ENCODE results near the gene DCC.
"Not testable (repeated sequence)": the region's sequence is repeated elsewhere in the genome, so short reads cannot be mapped to it uniquely, and the experiment has no call there.

Gene DCC

DNA sequence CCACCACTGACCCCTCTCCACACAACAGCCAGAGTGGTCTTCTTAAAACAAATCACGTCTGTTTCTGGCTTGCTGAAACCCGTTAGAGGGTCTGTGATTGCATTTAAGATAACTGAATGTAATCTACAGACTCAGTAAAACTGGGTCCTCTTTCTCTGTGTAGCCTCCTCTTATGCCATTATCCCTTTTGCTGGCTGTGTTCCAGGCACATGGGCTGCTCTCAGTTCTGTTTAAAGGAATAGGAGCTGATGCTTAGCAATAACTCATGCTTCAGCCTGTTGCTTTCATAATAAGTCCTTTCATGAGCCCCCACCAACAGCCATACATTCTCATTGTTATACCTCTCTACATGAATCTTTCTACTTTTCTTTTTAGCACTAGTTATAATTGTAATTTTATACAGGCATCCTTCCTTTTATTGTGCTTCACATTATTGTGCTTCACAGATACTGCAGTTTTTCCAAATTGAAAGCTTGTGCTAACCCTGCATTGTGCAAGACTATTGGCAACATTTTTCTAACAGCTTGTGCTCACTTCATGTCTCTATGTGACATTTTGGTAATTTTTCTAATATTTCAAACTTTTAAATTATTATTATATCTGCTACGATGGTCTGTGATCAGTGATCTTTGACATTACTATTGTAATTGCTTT lies 1101.9 kb downstream of the DCC start:
- ATAC-seq, result no peak

DNA sequence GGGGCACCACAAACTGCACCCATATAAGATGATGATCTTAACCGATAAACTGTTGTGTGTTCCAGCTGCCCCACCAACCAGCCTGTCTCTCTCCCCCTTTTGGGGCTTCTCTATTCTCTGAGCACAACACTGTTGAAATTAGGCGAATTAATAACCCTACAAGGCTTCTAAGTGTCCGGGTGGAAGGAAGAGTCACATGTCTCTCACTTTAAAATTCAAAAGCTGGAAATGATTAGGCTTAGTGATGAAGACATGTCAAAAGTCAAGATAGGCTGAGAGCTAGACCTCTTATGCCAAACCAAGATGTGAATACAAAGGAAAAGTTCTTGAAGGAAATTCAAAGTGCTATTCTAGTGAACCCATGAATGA lies 1102.4 kb downstream of the DCC start:
- ATAC-seq, result no peak

DNA sequence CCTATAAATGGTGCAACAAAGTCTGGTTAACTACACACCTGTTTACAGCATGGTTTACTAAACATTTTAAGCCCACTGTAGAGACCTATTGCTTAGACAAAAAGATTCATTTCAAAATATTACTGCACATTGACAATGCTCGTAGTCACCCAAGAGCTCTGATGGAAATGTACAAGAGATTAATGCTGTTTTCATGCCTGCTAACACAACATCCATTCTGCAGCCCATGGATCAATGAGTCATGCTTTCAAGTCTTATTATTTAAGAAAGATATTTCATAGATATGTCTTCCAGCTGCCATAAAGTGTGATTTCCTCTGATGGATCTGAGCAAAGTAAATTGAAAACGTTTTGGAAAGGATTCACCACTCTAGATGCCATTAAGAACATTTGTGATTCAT lies 1103.3 kb downstream of the DCC start:
- no peak for ATAC-seq

DNA sequence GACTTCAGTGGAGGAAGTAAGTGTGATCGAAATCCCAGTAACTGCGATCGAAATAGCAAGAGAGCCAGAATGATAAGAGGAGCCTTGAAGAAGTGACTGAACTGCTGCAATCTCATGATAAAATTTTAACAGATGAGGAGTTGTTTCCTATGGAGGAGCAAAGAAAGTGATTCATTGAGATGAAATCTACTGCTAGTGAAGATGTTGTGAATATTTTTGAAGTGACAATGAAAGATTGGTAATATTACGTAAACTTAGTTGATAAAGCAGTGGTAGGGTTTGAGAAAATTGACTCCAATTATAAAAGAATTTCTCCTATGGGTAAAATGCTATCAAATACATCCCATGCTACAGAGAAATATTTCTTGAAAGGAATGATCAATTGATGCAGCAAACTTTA lies 1103.8 kb downstream of the DCC start:
- ATAC-seq, result no peak

DNA sequence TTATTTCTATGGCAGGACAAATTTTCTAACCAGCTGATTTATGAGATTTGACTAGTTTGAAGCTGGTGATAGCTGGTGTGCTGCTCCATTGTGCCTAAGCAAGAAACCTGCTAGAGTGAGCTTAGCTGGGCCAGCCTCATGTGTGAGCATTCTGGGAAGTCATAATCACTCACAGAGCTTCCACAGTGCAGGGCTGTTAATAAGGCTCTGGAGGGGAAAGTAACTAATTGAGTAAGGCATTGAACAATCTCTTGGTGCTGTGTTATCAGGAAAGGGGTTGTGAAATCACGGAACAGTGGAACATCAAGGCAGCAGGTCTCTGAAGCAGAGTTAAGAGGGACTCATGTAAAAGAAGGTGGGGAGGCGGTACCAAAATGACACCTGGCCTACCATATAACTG lies 1111.9 kb downstream of the DCC start:
- ATAC-seq, result no peak

DNA sequence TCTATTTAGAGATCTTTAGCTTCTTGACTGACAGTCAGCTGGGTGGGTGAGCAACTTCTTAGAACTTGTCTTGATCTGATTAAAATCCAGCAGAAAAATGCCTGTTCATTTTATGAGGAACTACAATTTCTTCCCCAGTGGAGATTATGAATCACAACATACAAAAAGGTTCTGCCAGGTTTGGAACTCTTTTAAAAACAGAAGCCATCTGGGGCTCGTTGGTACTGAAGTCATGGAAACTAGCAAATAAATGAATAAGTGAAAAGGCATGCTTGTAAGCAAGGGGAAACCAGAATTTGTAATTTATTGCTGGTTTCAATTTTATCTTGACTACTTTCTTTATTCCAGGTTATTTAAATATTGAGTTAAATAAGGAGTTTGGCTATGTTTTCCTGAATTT lies 1117.1 kb downstream of the DCC start:
- ATAC-seq, result no peak

DNA sequence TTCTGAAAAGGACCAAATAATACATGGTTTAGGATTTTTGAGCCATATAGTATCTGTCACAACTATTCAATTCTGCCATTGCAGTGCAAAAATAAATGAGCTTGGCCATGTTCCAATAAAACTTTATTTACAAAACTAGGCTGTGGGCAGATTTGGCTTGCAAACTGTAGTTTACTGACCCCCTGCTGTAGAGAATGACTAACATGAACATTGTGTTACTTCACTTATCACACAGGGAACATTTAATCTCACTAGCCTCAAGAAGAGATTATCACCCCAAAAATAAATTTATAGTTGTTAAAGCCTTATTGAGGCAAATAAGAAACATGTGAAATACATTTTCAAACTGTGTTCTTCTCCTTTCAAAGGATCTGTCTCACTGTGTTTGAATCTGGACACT lies 1118.3 kb downstream of the DCC start:
- no peak for ATAC-seq

DNA sequence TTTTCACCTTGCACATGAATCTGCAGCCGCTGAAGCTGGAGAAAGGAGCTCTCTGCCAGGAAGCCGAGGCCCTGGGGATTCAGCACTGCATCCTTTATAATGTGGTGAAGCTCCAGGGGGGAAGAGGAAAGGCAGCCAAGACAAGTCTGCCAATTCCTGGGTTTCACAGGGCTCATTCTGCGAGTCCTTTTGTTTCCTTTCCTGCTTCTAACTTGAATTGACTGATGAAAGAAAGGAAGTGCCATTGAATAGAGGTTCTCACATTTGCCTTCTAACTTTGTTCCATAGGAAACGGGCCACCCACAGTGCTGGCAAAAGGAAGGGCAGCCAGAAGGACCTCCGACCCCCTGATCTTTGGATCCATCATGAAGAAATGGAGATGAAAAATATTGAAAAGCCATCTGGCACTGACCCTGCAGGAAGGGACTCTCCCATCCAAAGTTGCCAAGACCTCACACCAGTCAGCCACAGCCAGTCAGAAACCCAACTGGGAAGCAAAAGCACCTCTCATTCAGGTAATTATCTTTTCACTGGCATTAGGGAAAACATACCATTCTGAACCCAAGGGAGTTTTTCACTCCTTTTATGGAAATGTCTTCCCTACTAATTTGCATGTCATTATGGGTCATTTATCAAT lies 1119.1 kb downstream of the DCC start:
- no peak for ATAC-seq

DNA sequence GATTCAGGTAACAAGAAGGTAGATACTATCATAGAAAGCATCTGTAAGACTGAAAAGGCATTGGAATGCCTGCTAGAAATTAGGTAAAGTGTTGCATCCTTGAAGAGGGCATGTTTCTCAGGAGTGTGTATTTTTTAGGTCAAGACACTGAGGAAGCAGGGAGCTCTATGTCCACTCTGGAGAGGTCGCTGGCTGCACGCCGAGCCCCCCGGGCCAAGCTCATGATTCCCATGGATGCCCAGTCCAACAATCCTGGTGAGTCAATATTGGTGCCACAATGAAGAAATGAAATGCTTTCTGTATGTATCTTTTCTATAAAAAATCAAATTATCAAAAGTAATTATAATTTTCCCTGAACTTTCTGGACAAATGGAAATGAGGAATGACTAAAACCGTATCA lies 1127.8 kb downstream of the DCC start:
- no peak for ATAC-seq

DNA sequence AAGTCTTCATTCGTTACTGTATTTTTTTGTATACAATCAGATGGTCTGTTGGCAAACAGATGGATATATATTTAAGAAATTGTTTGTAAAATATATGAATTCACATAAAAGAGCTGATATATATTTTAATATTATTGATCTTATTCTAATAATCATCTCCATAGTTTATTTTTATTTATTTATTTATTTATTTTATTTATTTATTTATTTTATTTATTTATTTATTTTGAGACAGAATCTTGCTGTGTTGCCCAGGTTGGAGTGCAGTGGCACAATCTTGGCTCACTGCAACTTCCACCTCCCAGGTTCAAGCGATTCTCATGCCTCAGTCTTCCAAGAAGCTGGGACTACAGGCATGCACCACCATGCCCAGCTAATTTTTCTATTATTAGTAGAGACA lies 1128.2 kb downstream of the DCC start:
- ATAC-seq, result not testable (repeated sequence)

DNA sequence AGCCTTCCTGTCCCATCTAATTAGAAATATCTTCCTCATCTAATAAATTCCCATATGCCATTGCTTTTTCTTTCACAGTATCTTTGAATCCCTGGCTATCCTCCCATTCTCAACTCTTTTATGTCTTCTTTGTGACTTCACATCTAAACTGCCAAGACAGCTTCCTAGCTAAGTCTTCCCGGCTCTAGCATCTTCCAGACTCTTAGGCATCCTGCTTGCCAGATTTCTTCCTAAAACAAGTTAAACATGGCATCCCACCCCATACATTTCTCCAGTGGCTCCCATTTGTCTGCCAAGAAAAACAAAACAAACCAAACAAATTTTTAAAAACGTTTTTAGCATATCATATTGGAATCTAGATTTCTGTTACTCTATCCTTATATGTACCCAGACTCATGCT lies 1132.5 kb downstream of the DCC start:
- no peak for ATAC-seq

DNA sequence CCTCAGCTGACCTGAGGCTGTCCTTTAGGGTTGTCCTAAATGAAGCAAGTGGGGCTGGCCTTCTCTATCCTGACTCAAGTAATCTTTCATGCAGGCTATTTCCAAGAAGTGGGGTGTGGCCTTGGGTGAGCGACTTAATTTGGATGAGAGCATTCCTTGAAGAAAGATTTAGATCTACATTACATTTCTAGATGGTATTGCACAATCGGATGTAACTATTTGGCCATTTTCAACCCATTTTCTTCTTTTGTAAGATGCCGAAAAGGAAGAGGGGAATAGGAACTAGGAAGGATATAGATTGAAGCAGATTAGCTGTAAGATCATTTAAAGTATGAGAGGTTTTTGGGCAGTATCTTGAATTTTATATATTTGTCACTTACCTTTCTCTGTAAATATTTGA lies 1138.2 kb downstream of the DCC start:
- no peak for ATAC-seq

DNA sequence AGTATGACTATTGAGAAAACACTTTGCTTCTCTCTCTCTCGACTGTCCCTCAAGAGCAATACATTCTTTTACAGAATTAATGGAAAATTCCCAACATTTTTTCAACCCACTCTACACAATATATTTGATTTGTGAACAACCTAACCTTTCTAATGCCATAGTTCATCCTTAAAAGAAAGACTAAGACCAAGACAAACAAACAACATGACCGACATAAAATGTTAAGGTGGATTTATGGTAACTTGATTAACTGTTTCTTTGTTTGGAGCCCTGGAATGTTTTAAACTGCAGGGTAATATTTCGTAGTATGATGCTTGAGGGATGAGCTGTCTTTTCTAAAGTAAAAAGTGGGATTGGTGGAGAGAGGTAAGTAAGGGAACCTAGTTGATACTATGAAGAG lies 1146.3 kb downstream of the DCC start:
- ATAC-seq, result no peak

DNA sequence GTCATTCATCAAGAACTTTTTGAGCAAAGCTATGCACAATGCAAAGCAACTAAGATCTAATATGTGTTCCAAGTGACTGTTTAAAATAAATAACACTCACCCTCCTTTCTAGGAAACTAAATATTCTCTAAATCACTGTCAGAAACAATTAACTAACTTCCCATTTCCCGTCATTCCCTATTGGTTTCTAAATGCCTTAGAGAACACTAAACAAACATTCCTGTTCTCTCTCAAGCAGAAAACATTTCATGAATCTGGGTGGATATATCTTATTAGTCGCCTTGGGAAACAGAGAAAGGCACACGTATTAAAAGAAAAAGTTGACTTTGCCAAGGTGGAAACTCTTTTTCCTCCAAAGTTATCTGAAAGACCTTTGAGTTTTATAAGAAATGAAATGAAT lies 1149.3 kb downstream of the DCC start:
- no peak for ATAC-seq

DNA sequence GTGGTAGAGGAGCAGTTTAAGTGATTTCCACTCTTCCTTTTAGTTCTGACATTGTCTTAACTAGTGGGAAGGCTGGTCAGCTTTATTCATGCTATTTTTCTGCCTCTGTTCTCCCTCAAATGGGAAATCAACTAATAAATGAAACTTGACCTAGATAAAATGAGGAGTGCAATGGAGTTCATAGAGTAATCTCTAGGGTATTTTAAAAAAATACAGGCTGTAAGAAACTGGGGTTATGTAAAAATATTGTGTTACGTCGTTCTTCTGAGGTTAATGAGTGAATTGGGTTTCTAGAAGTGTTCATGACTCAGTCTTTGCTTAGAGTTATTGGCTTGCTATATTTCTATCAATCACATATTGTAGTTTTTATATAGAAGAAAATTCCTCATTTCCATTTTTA lies 1150.0 kb downstream of the DCC start:
- ATAC-seq, result no peak

DNA sequence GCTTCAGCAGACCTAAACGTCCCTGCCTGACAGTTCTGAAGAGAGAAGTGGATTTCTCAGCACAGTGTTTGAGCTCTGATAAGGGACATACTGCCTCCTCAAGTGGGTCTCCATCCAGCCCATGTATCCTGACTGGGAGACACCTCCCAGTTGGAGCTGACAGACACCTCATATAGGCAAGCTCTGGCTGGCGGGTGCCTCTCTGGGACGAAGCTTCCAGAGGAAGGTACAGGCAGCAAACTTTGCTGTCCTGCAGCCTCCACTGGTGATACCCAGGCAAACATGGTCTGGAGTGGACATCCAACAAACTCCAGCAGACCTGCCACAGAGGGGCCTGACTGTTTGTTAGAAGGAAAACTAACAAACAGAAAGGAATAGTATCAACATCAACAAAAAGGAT lies 1156.0 kb downstream of the DCC start:
- no peak for ATAC-seq

DNA sequence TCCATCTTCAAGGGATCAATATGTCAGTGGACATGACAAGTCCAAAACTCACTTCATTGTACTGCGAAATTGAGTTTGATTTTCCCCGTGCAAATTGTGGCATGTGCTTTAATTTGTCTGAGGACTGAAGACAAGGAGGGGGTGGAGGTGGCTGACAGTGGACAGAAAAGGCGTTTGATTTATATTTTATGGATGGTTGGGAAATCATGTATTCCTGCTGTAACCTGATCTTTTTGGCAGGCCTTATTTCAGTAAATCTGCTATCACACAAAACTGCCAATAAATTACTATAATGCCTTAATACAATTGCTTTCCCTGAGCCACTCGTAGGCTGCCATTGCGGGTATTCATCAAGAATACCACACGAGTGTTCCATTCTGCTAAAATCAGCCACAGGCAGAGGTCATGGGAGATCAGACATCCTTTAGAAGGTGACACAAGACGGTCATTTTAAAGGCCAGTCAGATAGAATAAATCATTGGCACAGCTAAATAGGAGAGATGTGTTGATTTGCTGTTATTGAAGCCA lies 1164.0 kb downstream of the DCC start:
- ATAC-seq, result no peak

DNA sequence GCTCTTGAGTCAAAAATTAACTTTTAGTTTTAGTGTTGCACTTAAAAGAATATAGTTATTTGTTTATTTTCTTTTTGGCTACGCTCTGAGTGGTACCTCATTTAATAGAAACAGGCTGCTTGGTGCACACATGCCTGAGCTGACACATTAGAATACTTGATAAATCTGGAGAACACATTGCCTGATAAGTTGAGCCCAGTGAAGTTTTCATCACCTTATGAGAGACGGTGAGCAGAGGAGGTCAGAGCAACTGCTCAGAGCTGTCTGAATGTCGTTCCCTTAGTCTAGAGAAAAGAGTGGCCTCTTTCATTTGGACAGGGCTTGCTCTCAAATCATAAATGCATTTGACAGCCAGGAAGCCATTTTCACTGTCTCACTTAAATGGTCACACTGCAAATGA lies 1168.5 kb downstream of the DCC start:
- ATAC-seq, result no peak

DNA sequence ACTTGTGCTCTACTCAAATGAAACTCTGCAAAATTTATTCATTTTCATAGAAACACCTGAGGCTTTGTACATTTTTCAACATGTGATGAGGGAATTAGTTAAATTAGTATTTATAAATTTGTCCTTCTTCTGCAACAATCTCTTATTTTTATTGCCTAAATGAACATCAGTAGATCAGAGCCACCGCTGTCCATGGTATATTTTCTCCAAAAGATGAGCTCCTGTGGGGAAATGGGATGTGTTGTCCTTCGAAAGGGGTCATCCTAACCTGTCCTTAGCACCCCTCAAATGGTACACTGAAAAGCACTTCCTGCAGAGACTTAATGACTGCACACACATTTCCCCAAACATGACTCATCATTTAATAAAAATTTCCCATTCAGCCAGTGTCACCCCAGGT lies 1169.9 kb downstream of the DCC start:
- ATAC-seq, result no peak

DNA sequence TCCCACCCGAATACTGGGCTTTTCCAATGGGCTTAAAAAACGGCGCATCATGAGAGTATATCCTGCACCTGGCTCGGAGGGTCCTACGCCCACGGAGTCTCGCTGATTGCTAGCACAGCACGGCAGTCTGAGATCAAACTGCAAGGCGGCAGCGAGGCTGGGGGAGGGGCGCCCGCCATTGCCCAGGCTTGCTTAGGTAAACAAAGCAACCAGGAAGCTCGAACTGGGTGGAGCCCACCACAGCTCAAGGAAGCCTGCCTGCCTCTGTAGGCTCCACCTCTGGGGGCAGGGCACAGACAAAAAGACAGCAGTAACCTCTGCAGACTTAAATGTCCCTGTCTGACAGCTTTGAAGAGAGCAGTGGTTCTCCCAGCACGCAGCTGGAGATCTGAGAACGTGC lies 1171.7 kb downstream of the DCC start:
- ATAC-seq, result not testable (repeated sequence)

DNA sequence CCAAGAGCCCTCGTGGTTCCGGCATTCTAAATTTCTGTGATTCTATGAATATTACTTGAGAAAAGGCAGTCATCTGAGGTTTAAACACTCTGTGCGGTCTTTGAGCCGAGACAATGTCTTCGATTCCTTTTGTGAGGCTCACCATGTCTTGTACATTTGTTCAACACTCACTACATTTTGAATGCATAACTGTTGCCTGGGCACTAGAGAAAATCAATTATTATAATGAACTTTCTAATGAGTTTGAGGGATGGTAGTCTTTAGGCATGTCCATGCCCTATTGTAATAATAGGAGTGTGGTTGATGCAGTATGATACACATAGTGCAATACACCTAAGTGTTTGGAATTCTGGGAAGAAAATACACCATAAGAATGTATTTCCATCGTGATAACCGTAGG lies 1181.1 kb downstream of the DCC start:
- ATAC-seq, result no peak

DNA sequence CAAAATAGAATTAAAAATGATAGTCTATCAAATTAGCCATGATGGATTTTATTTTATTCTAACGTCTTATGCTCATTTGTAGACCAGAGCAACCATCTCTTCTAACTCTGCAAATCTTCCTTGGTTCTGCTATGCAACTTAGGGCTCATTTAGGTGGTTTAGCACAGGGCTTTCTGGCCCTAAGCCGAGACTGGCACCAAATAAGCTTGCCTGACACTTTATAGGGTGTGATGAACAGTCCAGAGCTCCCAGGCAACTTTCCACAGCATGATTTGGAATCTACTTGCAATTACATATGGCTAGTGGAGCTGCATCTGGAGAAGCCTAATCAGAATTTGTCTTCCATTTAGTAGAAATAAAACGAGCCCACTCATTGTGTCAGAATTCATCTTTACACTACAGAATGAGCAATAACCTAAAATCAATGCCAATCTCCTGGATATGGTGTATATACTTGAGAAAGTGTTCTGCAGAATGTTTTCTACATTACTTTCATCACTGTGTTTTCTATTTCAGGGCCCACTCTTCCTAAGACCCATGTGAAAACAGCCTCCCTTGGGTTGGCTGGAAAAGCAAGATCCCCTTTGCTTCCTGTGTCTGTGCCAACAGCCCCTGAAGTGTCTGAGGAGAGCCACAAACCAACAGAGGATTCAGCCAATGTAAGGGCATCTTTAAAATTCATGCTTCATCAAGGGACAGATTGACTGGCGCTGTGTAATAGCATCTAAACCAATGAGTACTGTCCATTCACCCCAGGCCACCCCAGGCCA lies 1186.3 kb downstream of the DCC start:
- ATAC-seq, result no peak

DNA sequence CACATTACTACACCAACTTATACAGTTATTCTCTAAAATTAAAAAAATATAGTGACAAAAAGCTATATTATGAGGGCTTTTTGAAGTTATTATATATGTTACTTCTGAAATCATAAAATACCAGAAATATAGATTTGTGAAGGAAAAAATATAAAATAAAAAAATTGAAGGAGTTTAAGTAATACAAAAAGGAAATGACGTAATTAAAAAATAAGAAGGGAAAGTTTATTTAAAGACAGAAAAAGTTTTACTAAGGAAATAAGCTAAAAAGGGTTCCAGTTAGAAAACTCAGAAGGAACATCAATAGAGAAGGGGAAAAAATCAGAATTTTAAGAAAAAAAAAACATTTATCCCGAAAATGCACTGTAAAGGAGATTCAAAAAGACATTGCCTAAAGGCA lies 1187.4 kb downstream of the DCC start:
- no peak for ATAC-seq

DNA sequence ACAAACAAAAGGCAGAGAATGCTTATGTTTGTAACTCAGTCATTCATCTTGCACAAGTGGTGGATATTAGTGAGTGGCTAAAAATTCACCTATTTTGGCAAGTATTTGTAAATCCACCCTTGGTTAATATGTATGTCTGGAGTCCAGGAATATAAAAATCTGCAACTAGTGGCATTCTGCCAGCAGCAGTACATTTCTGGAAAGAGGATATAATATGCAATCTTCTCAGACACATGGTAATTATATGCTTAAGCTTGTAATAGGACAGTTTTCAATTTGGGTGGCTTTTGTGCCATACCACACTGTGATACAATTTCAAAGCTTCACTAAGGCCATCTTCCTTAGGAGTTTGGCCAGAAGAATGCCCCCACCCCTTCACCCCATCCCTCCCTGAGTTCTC lies 1191.2 kb downstream of the DCC start:
- no peak for ATAC-seq
